HepG2 (cell line): Measurements from ENCODE around the gene SULT2A1. TPM values are rescaled to one million over a fixed set of nuclear protein-coding genes. Genes with fewer than 3 reads are reported as not detected.

Source experiments
- ARNT2 ChIP-seq: sonication (generic); formaldehyde crosslinking; IDR thresholded peaks from 2 replicates; pipeline ENCODE4 v1.8.0; 2022; ENCODE audit warnings: mild to moderate bottlenecking, low read depth, missing genetic modification reagents, moderate library complexity
- ARNTL ChIP-seq: sonication (generic); formaldehyde crosslinking; IDR thresholded peaks from 2 replicates; pipeline ENCODE4 v1.4.0; 2020; ENCODE audit warnings: mild to moderate bottlenecking, missing genetic modification reagents
- BCL3 ChIP-seq: sonication (generic); formaldehyde crosslinking; IDR thresholded peaks from 2 replicates; pipeline ENCODE4 v1.5.1; 2020; ENCODE audit warnings: mild to moderate bottlenecking, missing genetic modification reagents, moderate library complexity
- FOXK1 ChIP-seq: sonication (generic); formaldehyde crosslinking; IDR thresholded peaks from 2 replicates; pipeline ENCODE4 v1.4.0; 2020; ENCODE audit warnings: low read depth, missing genetic modification reagents, borderline replicate concordance
- HMGA1 ChIP-seq: sonication (generic); formaldehyde crosslinking; conservative IDR thresholded peaks from 2 replicates; pipeline ENCODE4 v1.4.0; 2020; ENCODE audit warnings: missing genetic modification reagents
- HOXA5 ChIP-seq: sonication (generic); formaldehyde crosslinking; IDR thresholded peaks from 2 replicates; pipeline ENCODE4 v1.4.0; 2020; ENCODE audit warnings: missing genetic modification reagents
- MAF1 ChIP-seq: sonication (generic); formaldehyde crosslinking; IDR thresholded peaks from 2 replicates; pipeline ENCODE4 v1.5.0; 2020; ENCODE audit warnings: missing genetic modification reagents, borderline replicate concordance
- MTF2 ChIP-seq: sonication (generic); formaldehyde crosslinking; IDR thresholded peaks from 2 replicates; pipeline ENCODE4 v1.5.0; 2020; ENCODE audit warnings: missing genetic modification reagents, borderline replicate concordance
- NFAT5 ChIP-seq: sonication (generic); formaldehyde crosslinking; IDR thresholded peaks from 2 replicates; pipeline ENCODE4 v1.4.0; 2020; ENCODE audit warnings: missing genetic modification reagents
- PBX2 ChIP-seq: IDR thresholded peaks from 2 replicates; pipeline ENCODE4 v1.6.1; 2016; ENCODE audit warnings: control low read depth
- RORA ChIP-seq: sonication (generic); formaldehyde crosslinking; IDR thresholded peaks from 2 replicates; pipeline ENCODE4 v1.5.0; 2020; ENCODE audit warnings: mild to moderate bottlenecking, missing genetic modification reagents, moderate library complexity
- ZBTB2 ChIP-seq: sonication (generic); formaldehyde crosslinking; IDR thresholded peaks from 2 replicates; pipeline ENCODE4 v1.8.0; 2022; ENCODE audit warnings: low read depth, missing genetic modification reagents
- ZMYM2 ChIP-seq: sonication (generic); formaldehyde crosslinking; IDR thresholded peaks from 2 replicates; pipeline ENCODE4 v1.8.0; 2022; ENCODE audit warnings: mild to moderate bottlenecking, missing genetic modification reagents
- ZNF230 ChIP-seq: sonication (generic); formaldehyde crosslinking; IDR thresholded peaks from 2 replicates; pipeline ENCODE4 v1.4.0; 2020; ENCODE audit warnings: mild to moderate bottlenecking, missing genetic modification reagents
- ZNF501 ChIP-seq: sonication (generic); formaldehyde crosslinking; IDR thresholded peaks from 2 replicates; pipeline ENCODE4 v1.5.1; 2020; ENCODE audit warnings: mild to moderate bottlenecking, moderate library complexity, missing genetic modification reagents
- ZSCAN5A ChIP-seq: sonication (generic); formaldehyde crosslinking; IDR thresholded peaks from 2 replicates; pipeline ENCODE4 v1.8.0; 2022; ENCODE audit warnings: mild to moderate bottlenecking, missing genetic modification reagents, borderline replicate concordance
- polyA plus RNA-seq, 8 experiments: library from polyadenylated mRNA; depleted of rRNA in 3 of 8; stranded (reverse) in 7 of 8; unstranded in 1 of 8; fragments of >200 nt; fragmentation: Illumina TruSeq in 4 of 8; extraction: Trizol in 4 of 8; gene quantifications; 2 replicates each; pipeline versions ENCODE4 v1.2.1 to v1.2.3, GENCODE V29; 2011 to 2016; ENCODE audit warnings: low read depth in 4 of 8, missing spikeins in 1 of 8, mixed read lengths in 1 of 8; ENCODE audit not compliant: insufficient read depth in 1 of 8
- total RNA-seq, 5 experiments: library from RNA; depleted of rRNA; stranded (reverse); fragments of >200 nt; fragmentation: Illumina TruSeq; extraction: Trizol; gene quantifications; 2 replicates each; pipeline ENCODE4 v1.2.3, GENCODE V29; 2016; ENCODE audit warnings: low read depth in 1 of 5

SULT2A1 gene
- total and polyA plus RNA-seq, 2 of the 13 experiments (the other 11 are each of a cell fraction or from before 2014, with no cell fraction given): 137 to 193 TPM

- peak; percentile 97 for TF ChIP-seq PBX2 (CRISPR knock-in tag)
- no peak for TF ChIP-seq NFAT5 (CRISPR knock-in tag)
- TF ChIP-seq ARNTL (CRISPR knock-in tag): peak; percentile 55; the same call in 1 of the 2 replicates
- TF ChIP-seq MAF1: no peak
- no peak for TF ChIP-seq ZBTB2 (CRISPR knock-in tag)
- no peak for TF ChIP-seq BCL3 (CRISPR knock-in tag)
- TF ChIP-seq HMGA1 (CRISPR knock-in tag): no peak
- no peak for TF ChIP-seq ZNF501 (CRISPR knock-in tag)
- TF ChIP-seq HOXA5: no peak
- peak; percentile 71; the same call in 1 of the 2 replicates for TF ChIP-seq ZSCAN5A (CRISPR knock-in tag)
- TF ChIP-seq ZNF230 (CRISPR knock-in tag): 0 out of 2 replicates have a peak, but pooled peaks have one; percentile 27
- no peak for TF ChIP-seq RORA (CRISPR knock-in tag)
- no peak for TF ChIP-seq MTF2 (CRISPR knock-in tag)
- no peak for TF ChIP-seq ZMYM2 (CRISPR knock-in tag)
- 0 out of 2 replicates have a peak, but pooled peaks have one; percentile 64 for TF ChIP-seq ARNT2
- no peak for TF ChIP-seq FOXK1
Measured at GRCh38 chr19:47891923-47892666, 6.0 kb upstream of the SULT2A1 start (continued).
